ENCODE measurements around the gene RASSF7. TPM values are rescaled to one million over a fixed set of nuclear protein-coding genes. Genes with fewer than 3 reads are reported as not detected.

Gene RASSF7
- polyA plus RNA-seq, 1 of the 3 experiments (the other 2 are of a cell fraction) = 19.8 TPM

DNA sequence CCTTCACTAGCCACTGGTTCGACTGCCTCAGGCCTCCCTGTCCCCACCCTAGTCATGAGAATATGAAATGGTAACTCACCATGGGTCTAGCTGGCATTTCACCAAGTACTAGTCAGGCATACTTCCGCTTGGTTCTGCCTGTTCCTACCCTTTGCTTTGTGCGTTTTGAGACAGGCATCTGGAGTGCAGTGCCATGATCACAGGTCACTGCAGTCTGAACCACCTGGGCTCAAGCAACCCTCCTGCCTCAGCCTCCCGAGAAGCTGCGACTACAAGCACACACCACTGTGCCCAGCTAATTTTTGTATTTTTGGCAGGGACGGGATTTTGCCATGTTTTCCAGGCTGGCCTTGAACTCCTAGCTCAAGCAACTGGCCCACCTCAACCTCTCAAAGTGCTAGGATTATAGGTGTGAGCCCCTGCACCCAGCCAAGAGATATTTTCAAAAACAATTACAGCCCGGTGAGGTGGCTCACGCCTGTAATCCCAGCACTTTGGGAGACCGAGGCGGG, 39.5 kb upstream of the RASSF7 start:
- Histone ChIP-seq H3K9me2 (no peaks in the 10 kb centered on the region), H3K27ac (ENCODE audit: low read depth in 2 of 2, low read length in 1 of 2) (no peak overlapping the region), H3K27me3 (ENCODE audit: insufficient read depth) (no peaks in the 10 kb centered on the region), H3K9me3 (peaks cover 2% of the 10 kb centered on the region; the same call in 1 of the 2 replicates), H3K9ac (no peak overlapping the region), H3F3A (replicated peaks; ENCODE audit: insufficient read depth) (peaks cover 4% of the 10 kb centered on the region), H2AFZ (ENCODE audit: low read depth) (no peak overlapping the region), H3K4me3 (ENCODE audit: low read depth in 2 of 2, low read length in 1 of 2) (no peak overlapping the region), H3K79me2 (ENCODE audit: insufficient read depth) (no peaks in the 10 kb centered on the region), H4K20me1 (ENCODE audit: insufficient read depth) (no peaks in the 10 kb centered on the region), H3K36me3 (replicated peaks in 1 of 2; ENCODE audit: control insufficient read depth in 1 of 2, insufficient read depth in 2 of 2, low read length in 1 of 2) (peaks cover 0 to 8% of the 10 kb centered on the region in 2 experiments), H3K4me2 (no peak overlapping the region), H3K4me1 (ENCODE audit: control insufficient read depth in 1 of 2, insufficient read depth in 2 of 2, low read depth in 1 of 2, low read length in 1 of 2) (no peaks in the 10 kb centered on the region; a peak in 1 of 4 replicates)
- ChIA-PET CTCF (interaction anchor here (0.6 to 1.0 kb wide), 2 partner anchors 12 to 26 kb away, joined by 3 to 4 read pairs; no protein-coding TSS in a partner anchor), POLR2A (no interaction called here)
- 86% methylated on average over 10 of the region's 10 CpGs for WGBS (ENCODE audit: low lambda C conversion rate)
- no peak for DNase-seq
- no peak for TF ChIP-seq RCOR1 (IDR thresholded peaks at IDR 0.05; ENCODE audit: low read length)

- H2AFZ ChIP-seq (ENCODE audit: low read depth) = no peak overlapping the region
- no peaks in the 10 kb centered on the region for H3K27me3 ChIP-seq (ENCODE audit: insufficient read depth)
- H3K4me3 ChIP-seq (ENCODE audit: low read depth in 2 of 2, low read length in 1 of 2) = no peak overlapping the region
- ChIA-PET POLR2A (no interaction called here), CTCF (no interaction called here)
- H3K9ac ChIP-seq = no peak overlapping the region
- H3K36me3 ChIP-seq (replicated peaks in 1 of 2; ENCODE audit: control insufficient read depth in 1 of 2, insufficient read depth in 2 of 2, low read length in 1 of 2) = peaks cover 0 to under 1% of the 10 kb centered on the region in 2 experiments
- H4K20me1 ChIP-seq (ENCODE audit: insufficient read depth) = no peaks in the 10 kb centered on the region
- H3K9me2 ChIP-seq = no peaks in the 10 kb centered on the region
- H3K79me2 ChIP-seq (ENCODE audit: insufficient read depth) = no peaks in the 10 kb centered on the region
- no peak for DNase-seq
- no peaks in the 10 kb centered on the region for H3K4me1 ChIP-seq (ENCODE audit: control insufficient read depth in 1 of 2, insufficient read depth in 2 of 2, low read depth in 1 of 2, low read length in 1 of 2)
- no peak for TF ChIP-seq MEF2A (IDR thresholded peaks at IDR 0.05; ENCODE audit: borderline replicate concordance, low read depth)
- no peak for TF ChIP-seq PBX3 (IDR thresholded peaks at IDR 0.05)
- TF ChIP-seq ELF1 (IDR thresholded peaks at IDR 0.05) = no peak
- TF ChIP-seq RCOR1 (IDR thresholded peaks at IDR 0.05; ENCODE audit: low read length) = no peak
- TF ChIP-seq GATA2 (CRISPR knock-in tag; IDR thresholded peaks at IDR 0.05) = no peak
- WGBS (ENCODE audit: low lambda C conversion rate) = 56% methylated on average over 15 of the region's 17 CpGs
- no peak overlapping the region for H3K4me2 ChIP-seq
- no peaks in the 10 kb centered on the region for H3K9me3 ChIP-seq
- H3K27ac ChIP-seq (ENCODE audit: low read depth in 2 of 2, low read length in 1 of 2) = no peak overlapping the region
- no peaks in the 10 kb centered on the region for H3F3A ChIP-seq (replicated peaks; ENCODE audit: insufficient read depth)
Measured at GRCh38 chr11:526192-526591, 34.6 kb upstream of the RASSF7 start.

- no peak overlapping the region for H3K27ac ChIP-seq (ENCODE audit: low read depth in 2 of 2, low read length in 1 of 2)
- no peak for DNase-seq
- H3K4me1 ChIP-seq (ENCODE audit: control insufficient read depth in 1 of 2, insufficient read depth in 2 of 2, low read depth in 1 of 2, low read length in 1 of 2) = no peaks in the 10 kb centered on the region; a peak in 1 of 4 replicates
- TF ChIP-seq RCOR1 (IDR thresholded peaks at IDR 0.05; ENCODE audit: low read length) (no peak), ELF1 (IDR thresholded peaks at IDR 0.05) (no peak), SMC3 (IDR thresholded peaks at IDR 0.05; ENCODE audit: low read depth, low read length) (no peak), JUND (IDR thresholded peaks at IDR 0.05) (no peak), FOXM1 (IDR thresholded peaks at IDR 0.05; ENCODE audit: low read depth) (no peak)
- peaks cover 0 to 21% of the 10 kb centered on the region in 2 experiments for H3K36me3 ChIP-seq (replicated peaks in 1 of 2; ENCODE audit: control insufficient read depth in 1 of 2, insufficient read depth in 2 of 2, low read length in 1 of 2)
- no peak overlapping the region for H3K4me2 ChIP-seq
- no peaks in the 10 kb centered on the region for H3K9me3 ChIP-seq
- ChIA-PET CTCF (interaction anchor here (0.6 to 0.7 kb wide), 2 partner anchors 10 kb away, joined by 3 read pairs; no protein-coding TSS in a partner anchor), POLR2A (interaction anchor here (0.6 kb wide), 1 partner anchor 28 kb away, joined by 3 read pairs; no protein-coding TSS in a partner anchor)
- no peaks in the 10 kb centered on the region for H3F3A ChIP-seq (replicated peaks; ENCODE audit: insufficient read depth)
- H3K79me2 ChIP-seq (ENCODE audit: insufficient read depth) = no peaks in the 10 kb centered on the region
- no peaks in the 10 kb centered on the region for H3K27me3 ChIP-seq (ENCODE audit: insufficient read depth)
- no peak overlapping the region for H3K4me3 ChIP-seq (ENCODE audit: low read depth in 2 of 2, low read length in 1 of 2)
- 92% methylated on average over 27 of the region's 30 CpGs for WGBS (ENCODE audit: low lambda C conversion rate)
- no peak overlapping the region for H2AFZ ChIP-seq (ENCODE audit: low read depth)
- H3K9ac ChIP-seq = no peak overlapping the region
- no peaks in the 10 kb centered on the region for H4K20me1 ChIP-seq (ENCODE audit: insufficient read depth)
- H3K9me2 ChIP-seq = no peaks in the 10 kb centered on the region
Measured at GRCh38 chr11:528166-528814, 32.5 kb upstream of the RASSF7 start.
